NB4 (cell line): ENCODE results near the gene IL1RL2.

Experiments
- DNase-seq: peaks from one replicate; pipeline ENCODE4 v3.0.0; 2010; ENCODE audit warnings: low read depth
- H3K4me3 ChIP-seq: one replicate; pipeline ENCODE4 v1.5.1; 2011; ENCODE audit warnings: mild to moderate bottlenecking, low read depth, low read length, moderate library complexity
- MYC ChIP-seq: IDR thresholded peaks from 2 replicates; pipeline ENCODE4 v1.6.1; 2011; ENCODE audit warnings: low read depth, low read length
- POLR2A ChIP-seq: IDR thresholded peaks from 2 replicates; pipeline ENCODE4 v1.6.1; 2011; ENCODE audit warnings: mild to moderate bottlenecking; ENCODE audit not compliant: insufficient read length; ENCODE audit errors: extremely low read depth
- TF ChIP-seq, protein P1 (sequence below): IDR thresholded peaks from 2 replicates; pipeline ENCODE4 v1.6.1; 2011; ENCODE audit warnings: low read depth, low read length
- TF ChIP-seq, protein P2 (sequence below): IDR thresholded peaks from one replicate; pipeline ENCODE4 v1.5.1; 2012; ENCODE audit warnings: low read depth, low read length

IL1RL2 gene

DNA sequence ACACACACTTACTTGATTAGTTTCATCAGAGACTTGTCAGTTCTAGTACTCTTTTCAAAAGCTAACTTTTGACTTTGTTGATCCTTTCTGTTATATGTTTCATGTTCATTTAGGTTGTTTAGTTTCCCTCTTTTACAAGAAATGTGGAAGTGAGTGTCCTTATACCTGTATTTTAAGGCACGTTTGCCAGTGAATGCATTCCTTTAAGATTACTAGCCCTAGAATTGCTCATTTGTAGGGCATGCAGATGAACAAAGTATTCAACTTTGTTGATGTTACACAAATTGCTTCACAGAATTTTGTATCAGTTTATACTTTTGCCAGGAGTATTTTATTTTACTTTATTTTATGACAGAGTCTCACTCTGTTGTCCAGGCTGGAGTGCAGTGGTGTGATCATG, 6.3 kb downstream of the IL1RL2 start:
- no peak for DNase-seq
- no peak overlapping the region for H3K4me3 ChIP-seq
- TF ChIP-seq, protein P1, sequence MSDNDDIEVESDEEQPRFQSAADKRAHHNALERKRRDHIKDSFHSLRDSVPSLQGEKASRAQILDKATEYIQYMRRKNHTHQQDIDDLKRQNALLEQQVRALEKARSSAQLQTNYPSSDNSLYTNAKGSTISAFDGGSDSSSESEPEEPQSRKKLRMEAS, result no peak
- TF ChIP-seq, protein P2, sequence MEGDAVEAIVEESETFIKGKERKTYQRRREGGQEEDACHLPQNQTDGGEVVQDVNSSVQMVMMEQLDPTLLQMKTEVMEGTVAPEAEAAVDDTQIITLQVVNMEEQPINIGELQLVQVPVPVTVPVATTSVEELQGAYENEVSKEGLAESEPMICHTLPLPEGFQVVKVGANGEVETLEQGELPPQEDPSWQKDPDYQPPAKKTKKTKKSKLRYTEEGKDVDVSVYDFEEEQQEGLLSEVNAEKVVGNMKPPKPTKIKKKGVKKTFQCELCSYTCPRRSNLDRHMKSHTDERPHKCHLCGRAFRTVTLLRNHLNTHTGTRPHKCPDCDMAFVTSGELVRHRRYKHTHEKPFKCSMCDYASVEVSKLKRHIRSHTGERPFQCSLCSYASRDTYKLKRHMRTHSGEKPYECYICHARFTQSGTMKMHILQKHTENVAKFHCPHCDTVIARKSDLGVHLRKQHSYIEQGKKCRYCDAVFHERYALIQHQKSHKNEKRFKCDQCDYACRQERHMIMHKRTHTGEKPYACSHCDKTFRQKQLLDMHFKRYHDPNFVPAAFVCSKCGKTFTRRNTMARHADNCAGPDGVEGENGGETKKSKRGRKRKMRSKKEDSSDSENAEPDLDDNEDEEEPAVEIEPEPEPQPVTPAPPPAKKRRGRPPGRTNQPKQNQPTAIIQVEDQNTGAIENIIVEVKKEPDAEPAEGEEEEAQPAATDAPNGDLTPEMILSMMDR, result no peak
- TF ChIP-seq POLR2A, result no peak

DNA sequence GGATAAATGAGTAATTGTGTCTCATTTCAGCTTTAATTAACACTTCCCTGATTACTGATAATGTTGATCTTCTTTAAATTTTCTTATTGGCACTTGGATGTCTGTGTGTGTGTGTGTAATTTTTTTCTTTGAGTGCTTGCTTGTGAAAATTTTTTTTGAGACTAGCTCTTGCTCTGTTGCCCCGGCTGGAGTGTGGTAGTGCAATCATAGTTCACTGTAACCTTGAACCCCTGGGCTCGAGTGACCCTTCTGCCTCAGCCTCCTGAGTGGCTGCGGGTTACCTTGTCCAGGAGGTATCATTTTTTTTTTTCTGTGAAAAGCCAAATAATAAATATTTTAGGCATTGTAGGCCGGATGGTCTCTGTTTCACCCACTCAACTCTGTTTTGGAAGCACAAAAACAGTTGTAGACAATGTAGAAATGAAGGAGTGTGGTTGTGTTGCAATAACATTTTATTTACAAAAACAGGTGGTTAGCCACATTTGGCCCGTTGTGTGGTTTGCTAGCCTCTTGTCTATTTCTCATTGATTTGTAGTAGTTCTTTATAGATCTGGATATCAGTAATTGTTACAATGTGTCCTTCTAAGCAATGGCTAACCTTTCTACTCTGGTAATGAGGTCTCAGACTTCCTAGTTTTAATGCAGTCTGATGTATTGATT, 7.9 kb downstream of the IL1RL2 start:
- DNase-seq, result peak; percentile 26
- no peak overlapping the region for H3K4me3 ChIP-seq
- TF ChIP-seq, protein P1, result no peak
- TF ChIP-seq MYC (no peak), POLR2A (no peak)
- TF ChIP-seq, protein P2, result no peak

DNA sequence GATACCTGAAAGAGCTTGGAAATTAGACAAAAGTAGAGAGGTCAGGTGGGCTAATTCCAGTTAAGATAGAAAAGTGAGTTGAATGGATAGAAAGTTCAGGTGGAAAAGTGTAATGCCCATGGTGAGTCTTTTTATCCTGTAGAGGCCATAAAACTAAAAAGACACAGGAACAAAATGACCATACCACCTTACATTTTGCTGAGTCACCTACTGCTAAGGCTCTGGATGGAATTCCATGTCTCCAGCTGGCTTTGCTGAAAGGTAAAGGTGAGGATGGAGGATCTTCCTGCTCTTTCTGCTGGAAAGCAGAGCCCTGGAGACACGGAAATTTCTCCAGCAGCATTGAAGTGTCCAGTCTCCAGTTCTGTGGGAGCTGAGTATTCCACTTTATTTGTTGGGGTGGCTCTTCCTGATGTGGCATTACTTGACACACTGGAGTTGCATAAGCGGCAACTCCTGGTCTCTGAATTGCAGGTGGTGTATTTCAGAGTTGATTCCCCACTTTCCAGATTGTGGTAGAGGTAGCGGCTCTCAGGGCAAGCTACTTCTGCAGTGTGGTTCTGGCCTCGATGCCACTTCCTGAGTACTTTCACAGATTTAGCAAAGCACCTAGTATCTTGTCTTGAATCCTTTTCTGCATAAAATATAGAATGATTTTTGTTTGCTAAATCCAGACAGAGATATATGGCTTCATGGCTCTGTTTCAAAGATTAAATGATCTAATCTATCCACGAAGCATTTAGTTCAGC, 10.7 kb downstream of the IL1RL2 start:
- no peak for DNase-seq
- H3K4me3 ChIP-seq, result no peak overlapping the region
- TF ChIP-seq, protein P1, result no peak
- no peak for TF ChIP-seq MYC
- TF ChIP-seq, protein P2, result no peak
- TF ChIP-seq POLR2A, result no peak

DNA sequence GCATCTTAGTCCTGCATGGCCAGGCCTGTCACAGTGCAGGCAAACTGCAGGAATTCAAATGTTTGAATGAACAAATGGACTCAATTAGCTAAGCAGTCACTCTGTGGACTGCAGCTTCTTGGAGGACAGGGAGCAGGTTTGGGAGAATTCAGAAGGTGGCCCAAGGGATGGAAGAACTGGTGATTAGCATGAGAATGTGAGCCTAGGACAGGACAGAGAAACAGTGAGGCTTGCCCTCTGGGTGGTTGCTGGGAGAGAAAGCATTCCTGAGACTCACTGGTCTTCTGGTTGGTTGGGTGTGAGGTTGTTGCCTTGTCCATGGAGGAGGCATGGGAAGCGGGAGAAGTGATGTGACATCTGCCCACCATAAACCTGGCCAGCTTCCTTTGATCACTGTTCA, 13.7 kb downstream of the IL1RL2 start:
- no peak for DNase-seq
- H3K4me3 ChIP-seq, result no peak overlapping the region
- TF ChIP-seq POLR2A, result no peak
- TF ChIP-seq, protein P2, result no peak
- TF ChIP-seq MYC, result no peak
- TF ChIP-seq, protein P1, result no peak

DNA sequence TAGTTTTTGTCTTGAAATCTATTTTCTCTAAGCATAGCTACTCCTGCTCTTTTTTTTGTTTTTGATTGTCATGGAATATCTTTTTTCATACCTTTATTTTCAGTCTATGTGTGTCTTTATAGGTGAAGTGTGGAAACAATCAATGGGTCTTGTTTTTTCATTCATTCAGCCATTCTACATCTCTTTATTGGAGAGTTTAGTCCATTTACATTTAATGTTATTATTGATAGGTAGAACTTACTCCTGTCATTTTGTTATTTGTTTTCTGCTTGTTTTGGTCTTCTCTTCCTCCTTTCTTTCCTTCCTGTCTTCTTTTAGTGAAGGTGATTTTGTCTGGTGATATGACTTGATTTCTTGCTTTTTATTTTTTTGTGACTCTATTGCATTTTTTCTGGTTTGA, 17.8 kb downstream of the IL1RL2 start:
- no peak for TF ChIP-seq MYC
- TF ChIP-seq, protein P1, result no peak
- no peak for TF ChIP-seq POLR2A
- TF ChIP-seq, protein P2, result no peak
- no peak for DNase-seq
- H3K4me3 ChIP-seq, result no peak overlapping the region
